A549 (cell line): Measurements from ENCODE around the gene SLIT3.

Experiments used
- EP300 ChIP-seq, 2 experiments: fragments of >200 bp; sonication (Bioruptor Twin); formaldehyde crosslinking; IDR thresholded peaks; 2 replicates in 1 of 2; 3 replicates in 1 of 2; pipeline ENCODE4 v1.6.1; 2016 to 2017
- POLR2A ChIP-seq: IDR thresholded peaks from 2 replicates; pipeline ENCODE4 v1.6.1; 2012; ENCODE audit warnings: mild to moderate bottlenecking, low read length
- TF ChIP-seq, protein P1 (sequence below): fragments of 450-650 bp; IDR thresholded peaks from 2 replicates; pipeline ENCODE4 v1.6.1; 2014; ENCODE audit warnings: antibody characterized with exemption
- TF ChIP-seq, protein P2 (sequence below): fragments of >200 bp; sonication (Bioruptor Twin); formaldehyde crosslinking; IDR thresholded peaks from 3 replicates; pipeline ENCODE4 v1.5.1; 2016
- TF ChIP-seq, protein P3 (sequence below): IDR thresholded peaks from 2 replicates; pipeline ENCODE4 v1.6.1; 2012

DNA sequence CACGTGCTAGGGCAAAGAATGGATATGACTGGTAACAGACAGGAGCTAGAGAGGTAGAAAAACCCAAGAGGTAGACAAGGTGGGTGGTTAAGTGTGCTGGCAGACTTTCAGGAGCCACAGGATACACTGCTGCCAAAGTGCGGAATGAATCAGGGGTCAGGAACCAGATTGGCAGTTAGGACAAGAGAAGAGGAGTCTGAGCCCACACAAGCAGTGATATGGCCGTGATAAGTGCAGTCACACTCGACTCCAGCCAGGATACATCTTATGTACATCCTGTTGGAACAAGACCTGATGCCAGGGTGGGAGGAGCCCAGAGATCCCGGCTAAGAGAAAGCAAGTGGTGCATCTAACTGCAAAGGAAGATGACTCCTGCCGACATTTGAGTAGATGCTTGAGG, 10.0 kb downstream of the SLIT3 start:
- TF ChIP-seq, protein P1, sequence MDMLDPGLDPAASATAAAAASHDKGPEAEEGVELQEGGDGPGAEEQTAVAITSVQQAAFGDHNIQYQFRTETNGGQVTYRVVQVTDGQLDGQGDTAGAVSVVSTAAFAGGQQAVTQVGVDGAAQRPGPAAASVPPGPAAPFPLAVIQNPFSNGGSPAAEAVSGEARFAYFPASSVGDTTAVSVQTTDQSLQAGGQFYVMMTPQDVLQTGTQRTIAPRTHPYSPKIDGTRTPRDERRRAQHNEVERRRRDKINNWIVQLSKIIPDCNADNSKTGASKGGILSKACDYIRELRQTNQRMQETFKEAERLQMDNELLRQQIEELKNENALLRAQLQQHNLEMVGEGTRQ = no peak
- TF ChIP-seq, protein P2, sequence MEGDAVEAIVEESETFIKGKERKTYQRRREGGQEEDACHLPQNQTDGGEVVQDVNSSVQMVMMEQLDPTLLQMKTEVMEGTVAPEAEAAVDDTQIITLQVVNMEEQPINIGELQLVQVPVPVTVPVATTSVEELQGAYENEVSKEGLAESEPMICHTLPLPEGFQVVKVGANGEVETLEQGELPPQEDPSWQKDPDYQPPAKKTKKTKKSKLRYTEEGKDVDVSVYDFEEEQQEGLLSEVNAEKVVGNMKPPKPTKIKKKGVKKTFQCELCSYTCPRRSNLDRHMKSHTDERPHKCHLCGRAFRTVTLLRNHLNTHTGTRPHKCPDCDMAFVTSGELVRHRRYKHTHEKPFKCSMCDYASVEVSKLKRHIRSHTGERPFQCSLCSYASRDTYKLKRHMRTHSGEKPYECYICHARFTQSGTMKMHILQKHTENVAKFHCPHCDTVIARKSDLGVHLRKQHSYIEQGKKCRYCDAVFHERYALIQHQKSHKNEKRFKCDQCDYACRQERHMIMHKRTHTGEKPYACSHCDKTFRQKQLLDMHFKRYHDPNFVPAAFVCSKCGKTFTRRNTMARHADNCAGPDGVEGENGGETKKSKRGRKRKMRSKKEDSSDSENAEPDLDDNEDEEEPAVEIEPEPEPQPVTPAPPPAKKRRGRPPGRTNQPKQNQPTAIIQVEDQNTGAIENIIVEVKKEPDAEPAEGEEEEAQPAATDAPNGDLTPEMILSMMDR = no peak
- no peak for TF ChIP-seq EP300 (IDR thresholded peaks at IDR 0.05)
- TF ChIP-seq, protein P3, sequence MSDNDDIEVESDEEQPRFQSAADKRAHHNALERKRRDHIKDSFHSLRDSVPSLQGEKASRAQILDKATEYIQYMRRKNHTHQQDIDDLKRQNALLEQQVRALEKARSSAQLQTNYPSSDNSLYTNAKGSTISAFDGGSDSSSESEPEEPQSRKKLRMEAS = no peak
- TF ChIP-seq POLR2A = no peak
